GM18498 (cell line): ENCODE measurements around the gene GGT7.

Experiments
- ATAC-seq: cut with Tn5 transposase; IDR thresholded peaks from one replicate; pipeline ENCODE4 v1.9.1; 2021; ENCODE audit warnings: mild to moderate bottlenecking, moderate library complexity; ENCODE audit not compliant: unreplicated experiment

GGT7 gene

DNA sequence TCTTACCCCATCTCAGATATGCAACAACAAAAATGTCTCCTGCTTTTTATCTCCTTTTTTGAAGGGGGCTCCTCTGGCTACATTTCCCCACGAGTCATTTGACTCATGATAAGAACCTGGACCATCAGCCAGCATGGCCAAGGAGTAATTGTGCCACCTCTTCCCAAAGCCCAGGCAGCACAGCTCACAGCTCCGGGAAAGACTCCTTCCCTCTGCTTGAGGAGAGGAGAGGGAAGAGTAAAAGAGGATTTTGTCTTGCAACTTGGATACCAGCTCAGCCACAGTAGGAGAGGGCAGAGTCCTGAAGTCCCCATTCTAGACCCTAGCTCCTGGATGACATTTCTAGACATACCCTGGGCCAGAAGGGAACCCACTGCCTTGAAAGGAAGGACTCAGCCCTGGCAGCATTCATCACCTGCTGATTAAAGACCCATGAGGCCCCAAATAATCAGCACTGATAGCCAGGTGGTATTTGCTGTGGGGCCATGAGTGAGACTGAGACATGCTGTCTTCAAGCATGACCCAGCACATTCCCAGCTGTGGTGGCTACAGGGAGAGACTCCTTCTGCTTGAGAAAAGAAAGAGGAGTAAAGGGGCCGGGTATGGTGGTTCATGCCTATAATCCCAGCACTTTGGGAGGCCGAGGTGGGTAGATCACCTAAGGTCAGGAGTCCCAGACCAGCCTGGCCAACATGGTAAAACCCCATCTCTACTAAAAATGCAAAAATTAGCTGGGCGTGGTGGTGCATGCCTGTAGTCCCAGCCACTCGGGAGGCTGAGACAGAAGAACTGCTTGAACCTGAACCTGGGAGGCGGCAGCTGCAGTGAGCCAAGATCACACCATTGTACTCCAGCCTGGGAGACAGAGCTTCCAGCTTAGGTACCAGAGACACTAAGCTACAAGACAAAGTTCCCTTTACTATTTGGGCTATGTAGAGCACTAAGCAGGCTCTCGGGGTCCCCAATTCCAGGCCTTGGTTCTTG, 75.4 kb downstream of the GGT7 start:
- no peak for ATAC-seq
